GM23248 (cell line): ENCODE results near the gene MUS81.

Experiments used
- EZH2 ChIP-seq: fragments of 200-600 bp; sonication (generic); IDR thresholded peaks from 2 replicates; pipeline ENCODE4 v1.6.1; 2018; ENCODE audit warnings: antibody characterized with exemption, mild to moderate bottlenecking; ENCODE audit not compliant: insufficient read depth, poor library complexity, severe bottlenecking
- EZH2phosphoT487 ChIP-seq: fragments of 200-600 bp; sonication (generic); IDR thresholded peaks from 2 replicates; pipeline ENCODE4 v1.6.1; 2018; ENCODE audit warnings: antibody characterized with exemption, moderate library complexity, mild to moderate bottlenecking, low read depth; ENCODE audit not compliant: insufficient read depth

GRCh38 chr11:65896034-65896999 lies 36.1 kb downstream of the MUS81 start:
- no peak for TF ChIP-seq EZH2
- no peak for TF ChIP-seq EZH2phosphoT487
